ENCODE results near the gene NT5C3A. TPM values are rescaled to one million over a fixed set of nuclear protein-coding genes. Genes with fewer than 3 reads are reported as not detected.

Gene NT5C3A
- total RNA-seq, 1 experiment from 2014 or later, result 35.0 TPM

DNA sequence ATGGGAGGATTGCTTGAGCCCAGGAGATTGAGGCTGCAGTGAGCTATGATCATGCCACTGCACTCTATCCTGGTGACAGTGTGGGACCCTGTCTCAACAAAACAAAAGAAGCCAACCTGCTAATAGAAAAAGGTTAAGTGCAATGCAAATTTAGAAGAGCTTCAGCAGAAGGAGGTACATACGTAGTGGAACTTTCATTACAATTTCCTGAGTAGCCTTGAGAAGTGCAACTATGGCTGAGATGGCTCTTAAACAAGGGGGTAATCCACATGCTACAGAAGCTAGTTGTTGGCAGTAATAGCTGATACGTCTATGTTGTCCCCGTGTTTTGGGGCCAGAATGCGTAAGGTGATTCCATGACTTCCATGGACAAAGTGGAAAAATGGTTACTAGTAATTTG, 10.7 kb upstream of the NT5C3A start:
- H3K4me1 ChIP-seq (ENCODE audit: insufficient read depth, low read length), result peaks cover 21% of the 10 kb centered on the region
- no peaks in the 10 kb centered on the region for H3K27me3 ChIP-seq (ENCODE audit: low read length)
- H3K4me3 ChIP-seq (ENCODE audit: low read length), result no peak overlapping the region
- no peaks in the 10 kb centered on the region for H4K20me1 ChIP-seq (ENCODE audit: low read length)
- no TSS peak for BruUV-seq (replicated peaks)
- ChIA-PET CTCF (interaction anchor here (1.2 kb wide), 1 partner anchor 35 kb away, joined by 4 read pairs; no protein-coding TSS in a partner anchor), POLR2A (ENCODE audit: unreplicated experiment) (no interaction called here)
- intact Hi-C loops (cut with micrococcal nuclease), result no loop called here
- H3K4me2 ChIP-seq (ENCODE audit: low read length), result no peak overlapping the region
- H3K27ac ChIP-seq (ENCODE audit: low read length), result no peak overlapping the region
- H3K9me3 ChIP-seq (ENCODE audit: low read length), result peaks cover 13% of the 10 kb centered on the region
- no peak overlapping the region for H3K9ac ChIP-seq (ENCODE audit: low read length)
- H3K79me2 ChIP-seq (ENCODE audit: low read length), result no peaks in the 10 kb centered on the region
- DNase-seq (no peak), ATAC-seq (no peak)
- no peaks in the 10 kb centered on the region for H3F3A ChIP-seq (ENCODE audit: low read length, unreplicated experiment)
- no peaks in the 10 kb centered on the region for H3K9me2 ChIP-seq (replicated peaks; ENCODE audit: low read length)
- TF ChIP-seq EZH2 (IDR thresholded peaks at IDR 0.05; ENCODE audit: low read length, unreplicated experiment) (no peak), EZH2phosphoT487 (IDR thresholded peaks at IDR 0.05; ENCODE audit: borderline replicate concordance, low read length) (no peak)
- TF ChIP-seq, protein P1, sequence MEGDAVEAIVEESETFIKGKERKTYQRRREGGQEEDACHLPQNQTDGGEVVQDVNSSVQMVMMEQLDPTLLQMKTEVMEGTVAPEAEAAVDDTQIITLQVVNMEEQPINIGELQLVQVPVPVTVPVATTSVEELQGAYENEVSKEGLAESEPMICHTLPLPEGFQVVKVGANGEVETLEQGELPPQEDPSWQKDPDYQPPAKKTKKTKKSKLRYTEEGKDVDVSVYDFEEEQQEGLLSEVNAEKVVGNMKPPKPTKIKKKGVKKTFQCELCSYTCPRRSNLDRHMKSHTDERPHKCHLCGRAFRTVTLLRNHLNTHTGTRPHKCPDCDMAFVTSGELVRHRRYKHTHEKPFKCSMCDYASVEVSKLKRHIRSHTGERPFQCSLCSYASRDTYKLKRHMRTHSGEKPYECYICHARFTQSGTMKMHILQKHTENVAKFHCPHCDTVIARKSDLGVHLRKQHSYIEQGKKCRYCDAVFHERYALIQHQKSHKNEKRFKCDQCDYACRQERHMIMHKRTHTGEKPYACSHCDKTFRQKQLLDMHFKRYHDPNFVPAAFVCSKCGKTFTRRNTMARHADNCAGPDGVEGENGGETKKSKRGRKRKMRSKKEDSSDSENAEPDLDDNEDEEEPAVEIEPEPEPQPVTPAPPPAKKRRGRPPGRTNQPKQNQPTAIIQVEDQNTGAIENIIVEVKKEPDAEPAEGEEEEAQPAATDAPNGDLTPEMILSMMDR (conservative IDR thresholded peaks at IDR 0.05; ENCODE audit: low read depth, low read length), result no peak
- no peaks in the 10 kb centered on the region; the same call in 1 of the 2 replicates for H3K36me3 ChIP-seq (ENCODE audit: low read depth, low read length)
- no peak overlapping the region for H2AFZ ChIP-seq (ENCODE audit: low read length)

DNA sequence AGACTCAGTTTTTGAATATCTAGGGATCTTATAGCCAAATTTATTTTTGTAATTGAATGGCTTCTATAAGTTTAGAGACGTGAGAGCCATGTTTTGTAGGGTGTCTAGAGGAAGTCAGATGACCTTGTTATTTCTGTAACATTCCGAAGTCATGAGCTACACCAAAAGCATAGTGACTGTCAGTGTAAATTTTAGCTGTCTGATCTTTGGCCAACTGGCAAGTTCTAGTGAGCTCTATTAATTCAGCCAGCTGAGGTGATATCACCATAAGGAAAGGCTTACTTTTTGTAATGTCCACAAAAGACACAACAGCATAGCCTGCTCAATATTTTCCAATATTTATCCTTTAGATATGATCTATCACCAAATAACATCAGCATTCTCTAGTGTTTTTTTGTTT, 9.9 kb upstream of the NT5C3A start:
- Histone ChIP-seq H4K20me1 (ENCODE audit: low read length) (no peaks in the 10 kb centered on the region), H3K9me3 (ENCODE audit: low read length) (peaks cover 13% of the 10 kb centered on the region), H3K4me1 (ENCODE audit: insufficient read depth, low read length) (peaks cover 21% of the 10 kb centered on the region), H2AFZ (ENCODE audit: low read length) (no peak overlapping the region), H3K79me2 (ENCODE audit: low read length) (no peaks in the 10 kb centered on the region), H3K9ac (ENCODE audit: low read length) (no peak overlapping the region), H3K9me2 (replicated peaks; ENCODE audit: low read length) (no peaks in the 10 kb centered on the region), H3K27ac (ENCODE audit: low read length) (no peak overlapping the region), H3K36me3 (ENCODE audit: low read depth, low read length) (no peaks in the 10 kb centered on the region; the same call in 1 of the 2 replicates), H3F3A (ENCODE audit: low read length, unreplicated experiment) (no peaks in the 10 kb centered on the region), H3K4me3 (ENCODE audit: low read length) (no peak overlapping the region), H3K4me2 (ENCODE audit: low read length) (no peak overlapping the region), H3K27me3 (ENCODE audit: low read length) (no peaks in the 10 kb centered on the region)
- DNase-seq (peak; percentile 38), ATAC-seq (peak; percentile 47)
- intact Hi-C loops (cut with micrococcal nuclease), result no loop called here
- CTCF ChIA-PET, result interaction anchor here (1.2 kb wide), 1 partner anchor 35 kb away, joined by 4 read pairs; no protein-coding TSS in a partner anchor
- POLR2A ChIA-PET (ENCODE audit: unreplicated experiment), result no interaction called here
- TF ChIP-seq, protein P1 (conservative IDR thresholded peaks at IDR 0.05; ENCODE audit: low read depth, low read length), result no peak
- TF ChIP-seq EZH2phosphoT487 (IDR thresholded peaks at IDR 0.05; ENCODE audit: borderline replicate concordance, low read length), result no peak
- TF ChIP-seq EZH2 (IDR thresholded peaks at IDR 0.05; ENCODE audit: low read length, unreplicated experiment), result no peak
- BruUV-seq (replicated peaks), result no TSS peak

DNA sequence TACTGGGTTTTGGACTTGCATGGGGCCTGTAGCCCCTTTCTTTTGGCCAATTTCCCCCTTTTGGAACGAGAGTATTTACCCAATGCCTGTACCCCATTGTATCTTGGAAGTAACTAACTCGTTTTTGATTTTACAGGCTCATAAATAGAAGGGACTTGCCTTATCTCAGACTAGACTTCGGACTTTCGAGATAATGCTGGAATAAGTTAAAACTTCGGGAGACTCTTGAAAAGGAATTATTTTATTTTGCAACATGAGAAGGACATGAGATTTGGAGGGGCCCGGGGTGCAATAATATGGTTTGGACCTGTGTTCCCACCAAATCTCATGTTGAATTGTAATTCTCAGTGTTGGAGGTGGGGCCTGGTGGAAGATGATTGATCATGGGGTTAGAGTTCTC, 8.3 kb upstream of the NT5C3A start:
- no TSS peak for BruUV-seq (replicated peaks)
- CTCF ChIA-PET, result no interaction called here
- no peaks in the 10 kb centered on the region for H4K20me1 ChIP-seq (ENCODE audit: low read length)

More for the DNA sequence above, 8.3 kb upstream of the NT5C3A start:
- H3K36me3 ChIP-seq (ENCODE audit: low read depth, low read length), result no peaks in the 10 kb centered on the region; the same call in 1 of the 2 replicates
- no peak overlapping the region for H3K9ac ChIP-seq (ENCODE audit: low read length)
- no peak overlapping the region for H3K4me2 ChIP-seq (ENCODE audit: low read length)
- H3K27me3 ChIP-seq (ENCODE audit: low read length), result no peaks in the 10 kb centered on the region
- intact Hi-C loops (cut with micrococcal nuclease), result no loop called here
- POLR2A ChIA-PET (ENCODE audit: unreplicated experiment), result no interaction called here
- no peak for ATAC-seq
- H3K9me2 ChIP-seq (replicated peaks; ENCODE audit: low read length), result no peaks in the 10 kb centered on the region
- H3K4me3 ChIP-seq (ENCODE audit: low read length), result no peak overlapping the region
- DNase-seq, result no peak
- no peak overlapping the region for H3K27ac ChIP-seq (ENCODE audit: low read length)
- TF ChIP-seq, protein P1 (conservative IDR thresholded peaks at IDR 0.05; ENCODE audit: low read depth, low read length), result no peak
- TF ChIP-seq EZH2phosphoT487 (IDR thresholded peaks at IDR 0.05; ENCODE audit: borderline replicate concordance, low read length) (no peak), EZH2 (IDR thresholded peaks at IDR 0.05; ENCODE audit: low read length, unreplicated experiment) (no peak)
- peaks cover 6% of the 10 kb centered on the region; the same call in 1 of the 2 replicates for H3K4me1 ChIP-seq (ENCODE audit: insufficient read depth, low read length)
- no peak overlapping the region for H2AFZ ChIP-seq (ENCODE audit: low read length)
- H3K9me3 ChIP-seq (ENCODE audit: low read length), result peaks cover 16% of the 10 kb centered on the region
- no peaks in the 10 kb centered on the region for H3F3A ChIP-seq (ENCODE audit: low read length, unreplicated experiment)
- no peaks in the 10 kb centered on the region for H3K79me2 ChIP-seq (ENCODE audit: low read length)
